COLO829 (cell line): Measurements from ENCODE around the gene KBTBD8.

Experiments
- DNase-seq: peaks from one replicate; pipeline ENCODE4 v3.0.0; 2012; ENCODE audit warnings: low spot score

KBTBD8 gene

GRCh38 chr3:66998904-66999235 lies 763 bp downstream of the KBTBD8 start:
- DNase-seq = peak; percentile 6

GRCh38 chr3:67000009-67000408 lies 1.9 kb downstream of the KBTBD8 start:
- DNase-seq = no peak

GRCh38 chr3:67001086-67001861 lies 3.2 kb downstream of the KBTBD8 start:
- no peak for DNase-seq

- DNase-seq = no peak
Observed at GRCh38 chr3:67005974-67006373, 7.9 kb downstream of the KBTBD8 start.

GRCh38 chr3:67006460-67006859 lies 8.4 kb downstream of the KBTBD8 start:
- no peak for DNase-seq

GRCh38 chr3:67008388-67008787 lies 10.3 kb downstream of the KBTBD8 start:
- no peak for DNase-seq

- no peak for DNase-seq
Observed at GRCh38 chr3:67009716-67010115, 11.6 kb downstream of the KBTBD8 start.

- no peak for DNase-seq
Observed at GRCh38 chr3:67011414-67012131, 13.5 kb downstream of the KBTBD8 start.

- DNase-seq = no peak
Observed at GRCh38 chr3:67012564-67012963, 14.5 kb downstream of the KBTBD8 start.

- DNase-seq = no peak
Observed at GRCh38 chr3:67015702-67016484, 17.8 kb downstream of the KBTBD8 start.

- no peak for DNase-seq
Observed at GRCh38 chr3:67016522-67017080, 18.5 kb downstream of the KBTBD8 start.

GRCh38 chr3:67017211-67017610 lies 19.1 kb downstream of the KBTBD8 start:
- no peak for DNase-seq

GRCh38 chr3:67018105-67018788 lies 20.1 kb downstream of the KBTBD8 start:
- peak; percentile 26 for DNase-seq

GRCh38 chr3:67018789-67019526 lies 20.9 kb downstream of the KBTBD8 start:
- DNase-seq = peak; percentile 33

GRCh38 chr3:67028001-67028784 lies 30.1 kb downstream of the KBTBD8 start:
- no peak for DNase-seq

GRCh38 chr3:67030785-67031740 lies 33.0 kb downstream of the KBTBD8 start:
- no peak for DNase-seq

- no peak for DNase-seq
Observed at GRCh38 chr3:67031986-67032385, 33.9 kb downstream of the KBTBD8 start.

GRCh38 chr3:67033079-67033478 lies 35.0 kb downstream of the KBTBD8 start:
- DNase-seq = no peak

GRCh38 chr3:67034371-67034770 lies 36.3 kb downstream of the KBTBD8 start:
- DNase-seq = no peak
